Spleen (tissue), 11 donors: ENCODE data around the gene IRAK1. TPM values are rescaled to one million over a fixed set of nuclear protein-coding genes. Genes with fewer than 3 reads are reported as not detected.

ENCODE experiments used
- DNase-seq: peaks from one replicate; pipeline ENCODE4 v3.0.0-alpha.2; 2020
- H3K27ac ChIP-seq, 8 donors: fragments of 200-600 bp; sonication (generic) in 7 of 8; 1 replicate in 4 of 8; 2 replicates in 4 of 8; pipeline versions ENCODE4 v1.5.0 to v1.8.0; 2016 to 2021; ENCODE audit warnings: inconsistent platforms in 4 of 8, mild to moderate bottlenecking in 4 of 8, moderate library complexity in 1 of 8
- H3K27me3 ChIP-seq, 7 donors: fragments of 200-600 bp; sonication (generic) in 6 of 7; replicated peaks in 1 of 7; 1 replicate in 4 of 7; 2 replicates in 3 of 7; pipeline versions ENCODE4 v1.5.0 to v1.8.0; 2016 to 2021; ENCODE audit warnings: inconsistent platforms in 3 of 7, mild to moderate bottlenecking in 1 of 7
- H3K36me3 ChIP-seq, 6 donors: fragments of 200-600 bp; sonication (generic) in 5 of 6; 1 replicate in 4 of 6; 2 replicates in 2 of 6; pipeline versions ENCODE4 v1.5.0 to v1.8.0; 2016 to 2021; ENCODE audit warnings: inconsistent platforms in 2 of 6
- H3K4me1 ChIP-seq, 6 donors: fragments of 200-600 bp; sonication (generic) in 5 of 6; 1 replicate in 3 of 6; 2 replicates in 3 of 6; pipeline versions ENCODE4 v1.5.0 to v1.8.0; 2016 to 2021; ENCODE audit warnings: inconsistent platforms in 3 of 6
- H3K4me3 ChIP-seq, 8 donors: fragments of 200-600 bp; sonication (generic) in 7 of 8; 1 replicate in 4 of 8; 2 replicates in 4 of 8; pipeline versions ENCODE4 v1.5.0 to v1.8.0; 2016 to 2021; ENCODE audit warnings: inconsistent platforms in 4 of 8, mild to moderate bottlenecking in 4 of 8, moderate library complexity in 2 of 8
- H3K9me3 ChIP-seq, 8 donors: fragments of 200-600 bp; sonication (generic) in 7 of 8; 1 replicate in 4 of 8; 2 replicates in 4 of 8; pipeline versions ENCODE4 v1.5.0 to v1.8.0; 2016 to 2021; ENCODE audit warnings: inconsistent platforms in 4 of 8
- POLR2A ChIP-seq, 3 donors: fragments of 450-650 bp; IDR thresholded peaks; one replicate each; pipeline ENCODE4 v1.5.1; 2017; ENCODE audit warnings: antibody characterized with exemption in 3 of 3, mild to moderate bottlenecking in 1 of 3
- POLR2AphosphoS5 ChIP-seq, 3 donors: sonication (generic); formaldehyde crosslinking; IDR thresholded peaks; one replicate each; pipeline ENCODE4 v1.5.1; 2017; ENCODE audit warnings: antibody characterized with exemption in 3 of 3
- WGBS, 5 donors: extraction: QIAGEN DNeasy Blood & Tissue Kit in 3 of 5; methylation state at CpG; one replicate each; pipeline versions ENCODE4 v1.1.5 to v1.1.7; 2013 to 2018; 5-methylcytosine and 5-hydroxymethylcytosine counted together
- intact Hi-C: fragments of 100-400 bp; cut with DNase I; formaldehyde crosslinking; loops from one replicate; pipeline ENCODE4 v1.15.0; 2023; ENCODE audit warnings: low total_unique reads
- polyA plus RNA-seq, 3 donors: library from polyadenylated mRNA; stranded (reverse); fragments of 200-250 nt; gene quantifications; one replicate each; pipeline ENCODE4 v1.2.1, GENCODE V29; 2013
- total RNA-seq, 7 donors: library from RNA; depleted of rRNA in 3 of 7; stranded (reverse); fragments of >200 nt in 3 of 7; fragmentation: NEBNext Ultra II Directional in 4 of 7; extraction: Animal tissue kit (Norgen Biotek cat#: 25700) in 4 of 7; gene quantifications; one replicate each; pipeline versions ENCODE4 v1.1.0 to v1.2.1, GENCODE V29; 2016 to 2021
- TF ChIP-seq, protein P1 (sequence below), 11 experiments: fragments of 200-600 bp in 7 of 11; fragments of 450-650 bp in 4 of 11; sonication (generic) in 4 of 11; IDR thresholded peaks in 8 of 11; conservative IDR thresholded peaks in 3 of 11; 1 replicate in 7 of 11; 2 replicates in 4 of 11; pipeline versions ENCODE4 v1.4.0 to v1.8.0; 2016 to 2021; ENCODE audit warnings: antibody characterized with exemption in 11 of 11, inconsistent platforms in 4 of 11, mild to moderate bottlenecking in 1 of 11
- donor health status: healthy with polysubstance abuse.
- donor health status: DM: no; HTN: no; CAD: no; lungs with moderate emphysema.
- donor health status: DM: no; HTN: no; CAD: no.
- donor health status: Bipolar disorder and iron deficiency.
- donor health status: healthy.
- donor health status: DM: no; HTN: no; CAD: no.
- donor health status: DM: yes; HTN: yes; CAD: no.

The IRAK1 gene
- total and polyA plus RNA-seq, 10 donors = 46.4 to 118 (median 90.0) TPM

DNA sequence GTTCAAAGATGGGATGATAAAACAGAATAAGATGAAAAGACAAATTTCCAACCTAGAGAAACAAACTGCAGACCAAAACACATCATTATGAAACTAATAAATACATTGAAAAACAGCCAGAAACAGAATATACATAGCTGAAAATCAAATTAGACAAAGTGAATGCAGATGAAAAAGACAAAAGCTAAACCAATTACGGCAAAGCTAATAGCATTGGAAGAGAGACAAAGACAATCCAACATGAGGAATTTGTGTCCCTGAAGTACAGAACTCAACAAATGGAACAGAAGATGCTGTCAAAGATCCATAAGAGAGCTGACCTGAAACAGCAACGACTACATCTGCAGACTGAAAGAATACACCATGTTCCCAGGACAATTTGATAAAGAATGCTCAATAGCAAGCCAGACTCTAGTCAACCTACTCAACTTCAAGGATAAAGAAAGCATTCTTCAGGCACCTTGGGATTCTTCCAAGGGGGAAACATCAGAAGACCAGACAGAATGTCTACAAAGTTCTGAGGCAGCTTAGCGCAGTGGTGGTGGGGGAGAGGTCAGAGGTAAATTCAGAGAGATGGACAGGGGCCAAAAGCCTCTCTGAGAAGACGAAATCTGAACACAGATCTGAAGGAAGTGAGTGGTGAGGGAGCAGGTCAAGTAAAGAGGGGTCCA, 27.4 kb upstream of the IRAK1 start:
- intact Hi-C loops = no loop called here
- 63 to 89% (median 77%) methylated on average over 4 of the region's 4 CpGs for WGBS, 5 donors
- H3K4me1 ChIP-seq = peaks cover 0 to 88% (median 43%) of the 10 kb centered on the region in 6 donors

DNA sequence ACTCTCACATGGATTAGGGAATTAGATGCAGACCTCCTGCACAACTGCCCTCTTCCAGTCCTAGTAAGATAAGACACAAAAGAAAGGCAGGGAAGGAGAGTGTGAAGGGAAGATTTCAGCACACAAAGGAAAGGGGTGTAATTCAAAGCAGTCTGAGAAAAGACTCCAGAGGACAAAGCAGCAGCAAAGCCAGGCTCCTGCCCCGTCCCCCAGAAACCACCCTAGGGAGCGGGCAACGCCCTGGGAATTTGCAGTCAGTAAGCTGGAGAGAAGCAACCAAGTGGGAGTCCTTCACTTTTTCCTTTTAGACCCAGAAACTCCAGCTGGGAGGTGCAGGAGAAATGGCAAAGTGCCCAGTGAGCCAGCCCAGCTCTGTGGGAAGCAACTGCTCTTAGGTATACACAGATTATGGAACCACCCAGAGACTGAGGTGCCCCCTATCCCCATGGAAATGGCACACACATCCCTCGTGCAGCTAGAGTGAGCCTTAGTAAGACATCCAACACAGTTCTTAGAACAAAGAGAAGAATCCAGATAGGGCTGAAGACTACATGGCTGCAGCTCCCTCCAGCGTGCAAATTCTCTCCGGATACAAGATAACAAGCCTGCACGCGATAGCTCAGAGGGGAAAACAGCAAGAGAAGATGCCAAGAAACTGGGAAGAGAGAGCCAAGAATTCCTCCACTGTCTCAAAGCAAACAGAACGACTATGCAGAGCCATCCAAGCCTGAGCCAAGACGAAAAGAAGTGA, 26.5 kb upstream of the IRAK1 start:
- Histone ChIP-seq H3K4me1 (peaks cover 0 to 88% (median 43%) of the 10 kb centered on the region in 6 donors), H3K27me3 (peaks cover 0 to 6% (median 0%) of the 10 kb centered on the region in 7 donors), H3K27ac (peak overlapping the region in 5 of 8 donors; percentile 30 to 63 (median 46)), H3K36me3 (peaks cover 0 to 51% (median 3%) of the 10 kb centered on the region in 6 donors), H3K4me3 (no peak overlapping the region), H3K9me3 (no peaks in the 10 kb centered on the region)
- peak; percentile 61 for DNase-seq
- TF ChIP-seq, protein P1, sequence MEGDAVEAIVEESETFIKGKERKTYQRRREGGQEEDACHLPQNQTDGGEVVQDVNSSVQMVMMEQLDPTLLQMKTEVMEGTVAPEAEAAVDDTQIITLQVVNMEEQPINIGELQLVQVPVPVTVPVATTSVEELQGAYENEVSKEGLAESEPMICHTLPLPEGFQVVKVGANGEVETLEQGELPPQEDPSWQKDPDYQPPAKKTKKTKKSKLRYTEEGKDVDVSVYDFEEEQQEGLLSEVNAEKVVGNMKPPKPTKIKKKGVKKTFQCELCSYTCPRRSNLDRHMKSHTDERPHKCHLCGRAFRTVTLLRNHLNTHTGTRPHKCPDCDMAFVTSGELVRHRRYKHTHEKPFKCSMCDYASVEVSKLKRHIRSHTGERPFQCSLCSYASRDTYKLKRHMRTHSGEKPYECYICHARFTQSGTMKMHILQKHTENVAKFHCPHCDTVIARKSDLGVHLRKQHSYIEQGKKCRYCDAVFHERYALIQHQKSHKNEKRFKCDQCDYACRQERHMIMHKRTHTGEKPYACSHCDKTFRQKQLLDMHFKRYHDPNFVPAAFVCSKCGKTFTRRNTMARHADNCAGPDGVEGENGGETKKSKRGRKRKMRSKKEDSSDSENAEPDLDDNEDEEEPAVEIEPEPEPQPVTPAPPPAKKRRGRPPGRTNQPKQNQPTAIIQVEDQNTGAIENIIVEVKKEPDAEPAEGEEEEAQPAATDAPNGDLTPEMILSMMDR (IDR thresholded peaks at IDR 0.05 in 8 of 11, conservative IDR thresholded peaks at IDR 0.05 in 3 of 11) = no peak
- no peak for TF ChIP-seq POLR2A (IDR thresholded peaks at IDR 0.05)
- TF ChIP-seq POLR2AphosphoS5 (IDR thresholded peaks at IDR 0.05) = peak in 1 of 3 donors; percentile 19
- WGBS, 5 donors = 63 to 85% (median 70%) methylated on average over 10 of the region's 10 CpGs
- intact Hi-C loops = no loop called here

More for the DNA sequence above, 27.4 kb upstream of the IRAK1 start:
- Histone ChIP-seq H3K36me3 (peaks cover 0 to 53% (median 3%) of the 10 kb centered on the region in 6 donors), H3K4me3 (no peak overlapping the region), H3K9me3 (no peaks in the 10 kb centered on the region), H3K27me3 (peaks cover 0 to 8% (median 0%) of the 10 kb centered on the region in 7 donors), H3K27ac (peak overlapping the region in 3 of 8 donors; percentile 40 to 57 (median 46))
- TF ChIP-seq POLR2AphosphoS5 (IDR thresholded peaks at IDR 0.05) = no peak
- TF ChIP-seq, protein P1 (IDR thresholded peaks at IDR 0.05 in 8 of 11, conservative IDR thresholded peaks at IDR 0.05 in 3 of 11) = no peak
- no peak for TF ChIP-seq POLR2A (IDR thresholded peaks at IDR 0.05)
- no peak for DNase-seq

DNA sequence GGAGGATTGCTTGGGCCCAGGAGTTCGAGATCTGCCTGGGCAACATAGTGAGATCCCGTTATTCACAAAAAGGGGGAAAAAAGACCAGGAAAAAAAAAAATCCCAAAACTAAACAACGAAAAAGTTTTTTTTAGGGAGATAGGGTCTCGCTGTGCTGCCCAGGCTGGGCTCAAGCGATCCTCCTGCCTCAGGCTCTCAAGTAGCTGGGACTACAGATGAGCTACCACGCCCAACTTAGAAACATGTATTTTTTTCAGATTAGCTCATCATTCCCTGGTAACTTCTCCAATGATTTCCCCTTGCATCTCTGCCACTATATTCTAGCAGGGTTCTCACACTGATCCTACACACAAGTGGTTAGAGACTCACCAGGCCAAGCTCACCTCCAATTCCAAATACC, 24.4 kb upstream of the IRAK1 start:
- intact Hi-C loops = no loop called here
- no peak for TF ChIP-seq POLR2A (IDR thresholded peaks at IDR 0.05)
- no peak overlapping the region for H3K4me3 ChIP-seq
- H3K36me3 ChIP-seq = peaks cover 0 to 43% (median 3%) of the 10 kb centered on the region in 6 donors
- peak overlapping the region in 1 of 8 donors; percentile 40 for H3K27ac ChIP-seq
- no peak for DNase-seq
- WGBS, 5 donors = 82 to 95% (median 93%) methylated on average over 5 to 6 of the region's 6 CpGs
- peaks cover 0 to 88% (median 41%) of the 10 kb centered on the region in 6 donors for H3K4me1 ChIP-seq
- H3K9me3 ChIP-seq = no peaks in the 10 kb centered on the region
- H3K27me3 ChIP-seq = peaks cover 0 to 6% (median 0%) of the 10 kb centered on the region in 7 donors

DNA sequence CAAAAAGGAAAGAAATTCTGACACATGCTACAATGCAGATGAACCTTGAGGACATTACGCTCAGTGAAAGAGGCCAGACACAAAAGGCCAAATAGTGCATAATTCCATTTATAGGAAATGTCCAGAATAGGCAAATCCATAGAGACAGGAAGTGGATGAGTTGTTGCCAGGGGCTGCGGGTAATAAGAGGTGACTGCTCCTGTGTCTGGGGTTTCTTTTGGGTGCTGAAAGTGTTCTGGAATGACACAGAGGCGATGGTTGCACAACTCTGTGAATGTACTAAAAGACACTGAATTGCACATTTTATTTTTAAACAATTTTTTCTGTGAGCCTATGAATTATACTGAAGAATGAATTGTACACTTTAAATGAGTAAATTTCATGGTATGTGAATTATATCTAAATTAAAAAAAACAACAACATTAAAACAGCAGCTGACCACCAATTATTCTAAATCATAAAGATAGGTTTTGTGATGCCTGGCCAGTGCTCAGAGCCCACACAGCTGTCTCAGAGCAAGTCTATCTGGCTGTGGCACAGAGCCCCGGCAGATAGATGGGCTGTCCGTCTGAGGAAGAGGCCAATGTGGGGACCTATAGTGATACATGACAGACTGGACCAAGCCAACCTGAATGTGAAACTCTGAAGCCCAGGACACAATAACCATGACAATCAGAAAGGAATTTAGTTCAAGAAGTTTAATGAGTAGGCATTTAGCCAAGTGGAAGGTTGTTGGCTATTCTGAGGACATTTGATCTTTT, 23.5 kb upstream of the IRAK1 start:
- H3K27me3 ChIP-seq = peaks cover 0 to 6% (median 0%) of the 10 kb centered on the region in 7 donors
- 49 to 68% (median 66%) methylated on average over 5 of the region's 5 CpGs for WGBS, 5 donors
- no peak overlapping the region for H3K4me3 ChIP-seq
- peak overlapping the region in 2 of 8 donors; percentile 5 to 40 for H3K27ac ChIP-seq
- intact Hi-C loops = no loop called here
- H3K36me3 ChIP-seq = peaks cover 0 to 39% (median under 1%) of the 10 kb centered on the region in 6 donors
- TF ChIP-seq, protein P1 (IDR thresholded peaks at IDR 0.05 in 8 of 11, conservative IDR thresholded peaks at IDR 0.05 in 3 of 11) = no peak
- H3K9me3 ChIP-seq = no peaks in the 10 kb centered on the region
- DNase-seq = no peak
- peaks cover 0 to 83% (median 40%) of the 10 kb centered on the region in 6 donors for H3K4me1 ChIP-seq
